Measurements from ENCODE around the gene IL1RAP.
"Not testable (repeated sequence)": the region's sequence is repeated elsewhere in the genome, so short reads cannot be mapped to it uniquely, and the experiment has no call there.

Gene IL1RAP, protein sequence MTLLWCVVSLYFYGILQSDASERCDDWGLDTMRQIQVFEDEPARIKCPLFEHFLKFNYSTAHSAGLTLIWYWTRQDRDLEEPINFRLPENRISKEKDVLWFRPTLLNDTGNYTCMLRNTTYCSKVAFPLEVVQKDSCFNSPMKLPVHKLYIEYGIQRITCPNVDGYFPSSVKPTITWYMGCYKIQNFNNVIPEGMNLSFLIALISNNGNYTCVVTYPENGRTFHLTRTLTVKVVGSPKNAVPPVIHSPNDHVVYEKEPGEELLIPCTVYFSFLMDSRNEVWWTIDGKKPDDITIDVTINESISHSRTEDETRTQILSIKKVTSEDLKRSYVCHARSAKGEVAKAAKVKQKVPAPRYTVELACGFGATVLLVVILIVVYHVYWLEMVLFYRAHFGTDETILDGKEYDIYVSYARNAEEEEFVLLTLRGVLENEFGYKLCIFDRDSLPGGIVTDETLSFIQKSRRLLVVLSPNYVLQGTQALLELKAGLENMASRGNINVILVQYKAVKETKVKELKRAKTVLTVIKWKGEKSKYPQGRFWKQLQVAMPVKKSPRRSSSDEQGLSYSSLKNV

DNA sequence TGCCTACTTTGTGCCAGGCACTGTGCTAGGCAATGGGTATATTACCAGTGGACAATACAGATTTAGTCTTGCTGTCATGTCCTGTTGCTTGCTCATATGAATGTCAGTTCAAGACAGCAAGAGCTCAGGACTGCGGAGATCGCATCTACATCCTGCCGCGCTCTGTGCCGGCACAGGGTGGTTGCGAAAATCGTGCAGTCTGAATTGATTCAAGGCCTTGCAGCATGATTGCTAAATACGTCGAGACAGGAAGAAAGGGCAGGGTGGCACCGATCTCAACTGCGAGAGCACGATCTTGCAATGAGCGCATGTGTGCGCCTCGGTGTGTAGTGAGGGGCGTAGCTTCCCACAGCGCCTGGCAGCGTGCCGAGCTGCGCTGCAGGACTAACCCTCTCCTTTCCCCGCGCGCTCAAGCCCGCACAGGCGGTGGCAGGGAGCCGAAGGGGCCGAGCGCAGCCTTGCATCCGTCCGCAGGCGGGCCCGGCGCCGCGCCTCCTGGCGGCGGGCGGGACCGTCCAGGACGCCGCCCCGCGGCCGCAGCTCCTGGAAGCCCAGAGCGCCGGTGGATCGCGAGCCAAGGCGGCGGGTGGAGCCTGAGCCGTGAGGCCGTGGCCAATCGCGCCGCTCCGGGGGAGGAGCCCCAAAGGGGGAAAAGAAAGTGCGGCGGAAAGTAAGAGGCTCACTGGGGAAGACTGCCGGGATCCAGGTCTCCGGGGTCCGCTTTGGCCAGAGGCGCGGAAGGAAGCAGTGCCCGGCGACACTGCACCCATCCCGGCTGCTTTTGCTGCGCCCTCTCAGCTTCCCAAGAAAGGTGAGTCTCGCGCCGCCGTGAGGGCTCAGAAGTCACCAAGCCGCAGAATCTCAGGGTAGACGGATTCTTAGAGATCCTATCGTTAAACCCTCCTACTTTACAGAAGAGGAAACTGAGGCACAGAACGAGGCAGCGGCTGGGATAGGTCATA, at the start of gene IL1RAP:
TSS of gene IL1RAP (plus strand) at position 677 of the 962 bp plus-strand sequence. CDS start 50,205 bp downstream, outside the sequence.
- peak; percentile 81 for TF ChIP-seq POLR2A (IDR thresholded peaks at IDR 0.05; ENCODE audit: extremely low read depth, insufficient read length)
- TF ChIP-seq, protein P1, sequence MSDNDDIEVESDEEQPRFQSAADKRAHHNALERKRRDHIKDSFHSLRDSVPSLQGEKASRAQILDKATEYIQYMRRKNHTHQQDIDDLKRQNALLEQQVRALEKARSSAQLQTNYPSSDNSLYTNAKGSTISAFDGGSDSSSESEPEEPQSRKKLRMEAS (IDR thresholded peaks at IDR 0.05; ENCODE audit: low read depth, low read length) = peak; percentile 78
- TF ChIP-seq MYC (IDR thresholded peaks at IDR 0.05; ENCODE audit: low read depth, low read length) = peak; percentile 85
- TF ChIP-seq, protein P2, sequence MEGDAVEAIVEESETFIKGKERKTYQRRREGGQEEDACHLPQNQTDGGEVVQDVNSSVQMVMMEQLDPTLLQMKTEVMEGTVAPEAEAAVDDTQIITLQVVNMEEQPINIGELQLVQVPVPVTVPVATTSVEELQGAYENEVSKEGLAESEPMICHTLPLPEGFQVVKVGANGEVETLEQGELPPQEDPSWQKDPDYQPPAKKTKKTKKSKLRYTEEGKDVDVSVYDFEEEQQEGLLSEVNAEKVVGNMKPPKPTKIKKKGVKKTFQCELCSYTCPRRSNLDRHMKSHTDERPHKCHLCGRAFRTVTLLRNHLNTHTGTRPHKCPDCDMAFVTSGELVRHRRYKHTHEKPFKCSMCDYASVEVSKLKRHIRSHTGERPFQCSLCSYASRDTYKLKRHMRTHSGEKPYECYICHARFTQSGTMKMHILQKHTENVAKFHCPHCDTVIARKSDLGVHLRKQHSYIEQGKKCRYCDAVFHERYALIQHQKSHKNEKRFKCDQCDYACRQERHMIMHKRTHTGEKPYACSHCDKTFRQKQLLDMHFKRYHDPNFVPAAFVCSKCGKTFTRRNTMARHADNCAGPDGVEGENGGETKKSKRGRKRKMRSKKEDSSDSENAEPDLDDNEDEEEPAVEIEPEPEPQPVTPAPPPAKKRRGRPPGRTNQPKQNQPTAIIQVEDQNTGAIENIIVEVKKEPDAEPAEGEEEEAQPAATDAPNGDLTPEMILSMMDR (IDR thresholded peaks at IDR 0.05; ENCODE audit: low read depth, low read length) = peak; percentile 8
- peak within 1 kb of the TSS; percentile 94 for H3K4me3 ChIP-seq (ENCODE audit: low read depth, low read length)
- peak; percentile 97 for DNase-seq (ENCODE audit: low read depth)

DNA sequence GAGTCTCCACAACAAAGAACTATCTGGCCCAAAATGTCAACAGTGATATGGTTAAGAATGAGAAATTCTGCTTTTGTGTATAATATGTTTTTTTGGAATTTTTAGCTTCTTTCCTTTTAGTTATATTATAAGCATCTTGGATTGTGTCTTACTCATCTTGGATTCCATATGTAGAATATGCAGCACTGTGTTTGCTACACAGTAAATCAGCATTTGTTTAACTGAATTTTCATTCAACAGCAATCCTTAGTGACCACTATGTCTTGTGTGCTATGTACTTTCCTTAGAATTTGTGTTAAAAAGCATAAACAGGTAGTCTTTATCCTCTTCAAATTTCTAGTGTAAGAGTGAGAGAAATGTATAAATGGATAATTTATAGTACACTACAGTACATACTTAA, 46.0 kb upstream of the IL1RAP start:
- H3K4me3 ChIP-seq (ENCODE audit: low read depth, low read length) = no peak overlapping the region
- TF ChIP-seq, protein P2 (IDR thresholded peaks at IDR 0.05; ENCODE audit: low read depth, low read length) = no peak
- no peak for TF ChIP-seq POLR2A (IDR thresholded peaks at IDR 0.05; ENCODE audit: extremely low read depth, insufficient read length)
- TF ChIP-seq, protein P1 (IDR thresholded peaks at IDR 0.05; ENCODE audit: low read depth, low read length) = no peak
- TF ChIP-seq MYC (IDR thresholded peaks at IDR 0.05; ENCODE audit: low read depth, low read length) = no peak

DNA sequence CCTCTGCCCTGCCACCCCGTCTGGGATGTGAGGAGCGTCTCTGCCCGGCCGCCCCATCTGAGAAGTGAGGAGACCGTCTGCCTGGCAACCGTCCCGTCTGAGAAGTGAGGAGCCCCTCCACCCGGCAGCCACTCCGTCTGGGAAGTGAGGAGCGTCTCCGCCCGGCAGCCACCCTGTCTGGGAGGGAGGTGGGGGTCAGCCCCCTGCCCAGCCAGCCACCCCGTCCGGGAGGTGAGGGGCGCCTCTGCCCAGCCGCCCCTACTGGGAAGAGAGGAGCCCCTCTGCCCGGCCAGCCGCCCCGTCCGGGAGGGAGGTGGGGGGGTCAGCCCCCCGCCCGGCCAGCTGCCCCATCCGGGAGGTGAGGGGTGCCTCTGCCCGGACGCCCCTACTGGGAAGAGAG, 40.6 kb upstream of the IL1RAP start:
- DNase-seq (ENCODE audit: low read depth) = not testable (repeated sequence)

More for the DNA sequence above, 46.0 kb upstream of the IL1RAP start:
- no peak for DNase-seq (ENCODE audit: low read depth)

DNA sequence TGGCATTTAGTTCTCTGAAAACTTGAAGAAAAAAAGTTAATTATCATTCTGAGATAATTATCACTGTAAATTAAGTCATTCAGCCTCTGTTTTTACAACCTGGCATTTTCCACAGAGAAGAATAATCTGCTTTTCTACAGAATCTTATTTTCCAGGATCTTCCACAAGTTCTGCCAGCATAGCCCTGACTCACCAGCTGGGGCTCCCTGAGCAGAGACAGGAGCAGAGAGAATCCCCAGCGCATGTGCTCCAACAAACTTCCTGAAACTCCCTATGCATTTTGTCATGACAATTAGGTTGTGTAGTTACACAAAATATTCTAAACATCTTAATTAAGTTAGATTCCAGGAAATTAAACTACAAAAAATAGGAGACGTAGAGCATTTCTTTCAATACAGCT, 32.1 kb upstream of the IL1RAP start:
- H3K4me3 ChIP-seq (ENCODE audit: low read depth, low read length) = no peak overlapping the region
- no peak for TF ChIP-seq POLR2A (IDR thresholded peaks at IDR 0.05; ENCODE audit: extremely low read depth, insufficient read length)
- TF ChIP-seq, protein P2 (IDR thresholded peaks at IDR 0.05; ENCODE audit: low read depth, low read length) = no peak
- TF ChIP-seq MYC (IDR thresholded peaks at IDR 0.05; ENCODE audit: low read depth, low read length) = no peak
- TF ChIP-seq, protein P1 (IDR thresholded peaks at IDR 0.05; ENCODE audit: low read depth, low read length) = no peak
- no peak for DNase-seq (ENCODE audit: low read depth)

More for the DNA sequence above, 40.6 kb upstream of the IL1RAP start:
- H3K4me3 ChIP-seq (ENCODE audit: low read depth, low read length) = not testable (repeated sequence)

DNA sequence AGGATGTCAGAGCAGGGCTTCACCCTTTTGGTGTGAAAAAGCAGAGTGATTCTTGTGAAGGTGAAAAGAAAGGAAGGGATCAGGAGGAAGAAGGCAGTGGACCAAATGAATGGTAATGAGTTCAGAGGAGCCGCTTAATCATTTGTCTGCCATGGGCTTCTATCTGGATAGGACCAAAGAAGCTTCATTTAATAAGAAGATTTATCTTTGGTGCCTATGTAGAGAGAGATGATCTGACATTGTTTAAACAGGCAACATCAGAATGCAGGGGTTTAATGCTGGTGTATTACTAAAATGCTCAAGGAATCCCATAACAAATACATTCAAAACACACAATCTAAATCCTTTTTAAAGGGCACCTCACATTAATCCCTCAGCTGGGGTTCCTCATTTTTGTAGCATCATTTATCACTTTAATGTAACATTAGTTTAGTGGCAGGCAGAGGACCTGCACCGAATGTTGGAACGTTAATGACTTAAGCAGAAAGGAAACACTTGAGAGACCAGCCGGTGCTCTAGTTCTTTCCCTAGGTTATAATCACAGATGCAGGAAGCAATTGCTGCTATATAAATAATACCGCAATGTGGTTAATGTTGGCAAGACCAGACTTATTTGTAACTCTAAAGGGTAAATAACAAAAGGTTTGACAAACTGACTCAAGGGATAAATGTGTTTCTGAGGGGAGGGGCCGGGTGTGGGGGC, 27.9 kb upstream of the IL1RAP start:
- DNase-seq (ENCODE audit: low read depth) = no peak
- TF ChIP-seq POLR2A (IDR thresholded peaks at IDR 0.05; ENCODE audit: extremely low read depth, insufficient read length) (no peak), MYC (IDR thresholded peaks at IDR 0.05; ENCODE audit: low read depth, low read length) (no peak)
- TF ChIP-seq, protein P2 (IDR thresholded peaks at IDR 0.05; ENCODE audit: low read depth, low read length) = no peak
- TF ChIP-seq, protein P1 (IDR thresholded peaks at IDR 0.05; ENCODE audit: low read depth, low read length) = no peak
- no peak overlapping the region for H3K4me3 ChIP-seq (ENCODE audit: low read depth, low read length)
